Anterior cingulate cortex (tissue), 58 donors: ENCODE measurements around the gene CNIH2.
A peak's percentile ranks its signal among the peaks of the same experiment; 100 is the strongest.
"Not testable (repeated sequence)": the region's sequence is repeated elsewhere in the genome, so short reads cannot be mapped to it uniquely, and the experiment has no call there.

Source experiments
- DNase-seq, 58 donors: peaks; one replicate each; lab custom pipeline; 2025; lab: John Stamatoyannopoulos, UW

Gene CNIH2

GRCh38 chr11:66288671-66289547 is 10.9 kb downstream of the CNIH2 start, which contains the start of gene YIF1A:
YIF1A (minus strand) TSS chr11:66289143; CDS start chr11:66288985, 158 bp downstream.
- peak; percentile 94 to 100 (median 99) for DNase-seq

DNA sequence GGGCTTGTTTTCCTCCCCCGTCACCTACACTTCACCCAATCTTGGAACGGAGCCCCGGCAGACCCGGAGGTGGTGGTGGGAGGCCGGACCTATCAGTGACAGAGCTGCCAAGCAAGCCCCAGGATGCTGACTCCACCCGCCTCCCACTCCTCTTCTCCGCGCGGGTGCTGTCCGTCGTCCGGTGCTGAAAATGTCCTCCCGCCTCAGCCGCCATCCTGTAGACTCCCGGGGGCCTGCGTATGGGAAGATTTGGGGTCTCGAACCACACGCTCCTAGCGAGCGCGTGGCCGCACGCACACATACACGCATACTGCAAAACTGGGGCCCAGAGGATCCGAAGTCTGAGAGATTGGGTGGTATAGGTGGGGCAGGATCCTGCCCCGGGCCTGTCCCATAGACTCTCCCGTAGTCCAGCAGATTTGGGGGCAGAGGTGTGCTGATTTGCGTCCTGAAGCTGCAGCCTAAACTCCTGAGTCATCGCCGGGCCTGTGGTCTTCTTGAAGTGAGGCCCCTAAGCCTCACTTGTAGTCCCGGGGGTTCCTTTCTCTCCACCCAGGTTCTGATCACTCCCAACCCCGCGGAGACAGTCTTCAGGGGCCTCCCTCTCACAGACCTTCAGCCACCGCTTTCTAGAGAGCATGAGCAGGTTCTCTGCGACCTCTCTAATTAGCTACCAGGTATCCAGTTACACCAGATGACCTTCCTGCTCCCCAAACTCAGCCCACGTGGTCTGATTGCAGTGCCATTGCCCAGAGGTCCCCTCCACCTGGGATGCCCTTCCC is 11.8 kb downstream of the CNIH2 start:
- peak in 23 of 58 donors; percentile 60 to 95 (median 78) for DNase-seq

DNA sequence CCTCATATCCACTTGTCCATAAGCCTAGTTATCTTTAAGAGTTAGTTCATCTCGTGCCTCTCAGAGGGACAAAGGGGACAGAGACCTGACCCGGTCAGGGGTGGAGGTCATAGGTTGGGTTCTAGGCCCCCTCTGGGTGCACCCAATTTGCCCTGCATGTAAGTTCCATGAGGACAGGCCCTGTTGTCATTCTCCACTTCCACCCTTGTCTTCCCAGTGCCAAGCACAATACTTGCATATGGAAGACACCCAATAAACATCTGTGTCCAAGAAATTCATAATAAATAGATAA is 12.3 kb downstream of the CNIH2 start:
- no peak for DNase-seq

DNA sequence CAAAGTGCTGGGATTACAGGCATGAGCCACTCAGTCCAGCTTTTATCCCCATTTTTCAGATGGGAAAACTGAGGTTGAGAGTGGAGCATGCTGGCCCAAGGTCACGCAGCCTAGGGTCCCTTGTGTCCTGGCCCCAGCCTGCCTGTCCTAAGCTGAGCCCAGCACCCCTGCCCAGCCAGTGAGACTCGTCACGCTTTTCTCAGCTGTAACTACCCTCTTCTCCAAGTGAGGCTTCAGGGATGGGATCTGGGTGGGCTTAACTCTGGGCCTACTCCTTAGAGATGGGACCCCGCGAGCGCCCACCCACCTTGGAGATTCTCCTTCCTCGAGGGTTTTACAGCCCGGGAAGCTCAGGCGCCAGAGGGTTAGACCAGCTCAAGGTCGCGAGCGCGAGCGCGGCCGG is 13.3 kb downstream of the CNIH2 start:
- DNase-seq: peak in 2 of 58 donors; percentile 20 to 40

DNA sequence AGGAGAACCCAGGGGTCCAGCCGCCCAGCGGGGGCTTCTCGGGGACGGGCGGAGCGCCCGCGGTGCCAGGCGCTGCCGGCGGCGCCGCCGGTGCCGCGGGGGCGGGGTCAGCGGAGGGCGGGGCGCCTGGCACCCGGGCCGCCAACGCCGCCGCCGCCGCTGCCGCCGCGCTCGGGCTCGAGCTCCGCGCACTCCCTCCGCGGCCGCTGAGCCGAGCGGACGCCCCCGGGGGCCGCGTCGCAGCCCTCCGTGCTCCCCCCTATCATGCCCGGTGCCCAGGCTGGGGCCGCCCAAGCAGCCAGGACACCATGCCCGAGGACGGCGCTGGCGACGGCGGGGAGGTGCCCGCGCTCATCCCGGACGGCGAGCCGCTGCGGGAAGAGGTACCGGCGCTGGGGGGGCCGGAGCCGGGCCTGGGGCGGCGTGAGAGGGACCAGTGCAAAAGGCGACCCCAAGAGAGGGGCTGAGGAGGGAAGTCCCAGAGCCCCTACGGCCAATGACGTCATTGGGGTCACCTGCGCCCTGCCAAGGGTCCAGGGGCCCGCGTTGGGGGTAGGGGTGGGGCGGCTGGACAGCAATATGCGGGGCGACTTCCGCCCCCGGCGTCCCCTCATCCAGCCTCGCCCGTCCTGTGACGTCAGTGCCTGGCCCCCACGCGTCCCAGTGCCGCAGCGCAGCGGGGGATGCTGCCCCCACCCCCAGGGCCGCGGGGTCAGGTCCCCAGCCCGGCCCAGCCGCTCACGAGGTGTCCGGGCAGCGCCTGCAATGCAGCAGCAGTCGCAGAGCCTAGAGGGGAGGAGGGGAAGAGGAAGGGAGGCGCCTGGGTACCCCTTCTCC is 13.9 kb downstream of the CNIH2 start, which contains the start of gene TMEM151A:
Gene TMEM151A, plus strand, starts transcription at position 189 of the 837 bp plus-strand sequence. Its CDS starts 120 bp downstream, at position 309.
- DNase-seq: peak in 18 of 58 donors; percentile 25 to 67 (median 45)

DNA sequence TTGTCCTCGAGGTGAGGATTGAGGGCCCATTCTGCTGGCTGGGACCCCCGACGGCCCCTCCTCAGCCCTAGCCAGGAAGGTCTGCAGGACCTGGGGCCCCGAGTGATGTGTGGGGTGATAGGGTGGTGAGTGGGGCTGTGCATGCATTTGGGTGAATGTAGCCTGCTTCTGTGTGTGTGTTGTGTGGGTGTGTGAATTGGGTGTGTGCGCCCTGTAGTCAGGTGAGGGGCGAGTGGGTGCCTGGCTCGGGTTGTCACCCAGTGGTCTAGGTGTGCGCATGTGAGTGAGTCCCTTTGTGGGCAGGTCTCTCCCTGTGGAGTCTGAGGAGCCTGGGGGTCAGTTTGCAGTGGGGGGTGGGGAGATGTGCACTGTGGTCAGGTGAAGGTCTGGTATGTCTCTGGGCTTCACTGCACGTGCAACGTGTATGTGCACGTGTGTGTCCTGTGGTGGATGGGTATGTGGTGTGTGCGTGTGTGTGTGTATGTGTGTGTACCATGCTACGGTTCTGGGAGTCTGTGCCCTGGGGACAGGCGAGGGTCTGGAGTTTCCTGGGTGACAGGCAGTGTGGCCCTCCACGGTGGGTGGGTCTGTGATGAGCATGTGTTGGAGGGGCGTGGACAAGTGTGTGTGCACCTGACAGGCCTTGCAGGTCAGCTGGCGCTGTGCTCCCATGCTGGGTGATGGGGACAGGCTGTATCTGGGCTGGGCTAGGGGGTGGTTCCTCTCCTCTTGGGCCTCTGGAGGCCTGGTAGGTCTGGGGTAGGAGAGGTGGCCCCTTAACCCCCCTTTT is 14.8 kb downstream of the CNIH2 start:
- DNase-seq: peak in 2 of 58 donors; percentile 36 to 38

- DNase-seq: peak in 5 of 58 donors; percentile 10 to 49 (median 32)
These were observed 15.4 kb downstream of the CNIH2 start for GRCh38 chr11:66293352-66293751.

GRCh38 chr11:66293777-66294625 is 16.0 kb downstream of the CNIH2 start:
- no peak for DNase-seq

DNA sequence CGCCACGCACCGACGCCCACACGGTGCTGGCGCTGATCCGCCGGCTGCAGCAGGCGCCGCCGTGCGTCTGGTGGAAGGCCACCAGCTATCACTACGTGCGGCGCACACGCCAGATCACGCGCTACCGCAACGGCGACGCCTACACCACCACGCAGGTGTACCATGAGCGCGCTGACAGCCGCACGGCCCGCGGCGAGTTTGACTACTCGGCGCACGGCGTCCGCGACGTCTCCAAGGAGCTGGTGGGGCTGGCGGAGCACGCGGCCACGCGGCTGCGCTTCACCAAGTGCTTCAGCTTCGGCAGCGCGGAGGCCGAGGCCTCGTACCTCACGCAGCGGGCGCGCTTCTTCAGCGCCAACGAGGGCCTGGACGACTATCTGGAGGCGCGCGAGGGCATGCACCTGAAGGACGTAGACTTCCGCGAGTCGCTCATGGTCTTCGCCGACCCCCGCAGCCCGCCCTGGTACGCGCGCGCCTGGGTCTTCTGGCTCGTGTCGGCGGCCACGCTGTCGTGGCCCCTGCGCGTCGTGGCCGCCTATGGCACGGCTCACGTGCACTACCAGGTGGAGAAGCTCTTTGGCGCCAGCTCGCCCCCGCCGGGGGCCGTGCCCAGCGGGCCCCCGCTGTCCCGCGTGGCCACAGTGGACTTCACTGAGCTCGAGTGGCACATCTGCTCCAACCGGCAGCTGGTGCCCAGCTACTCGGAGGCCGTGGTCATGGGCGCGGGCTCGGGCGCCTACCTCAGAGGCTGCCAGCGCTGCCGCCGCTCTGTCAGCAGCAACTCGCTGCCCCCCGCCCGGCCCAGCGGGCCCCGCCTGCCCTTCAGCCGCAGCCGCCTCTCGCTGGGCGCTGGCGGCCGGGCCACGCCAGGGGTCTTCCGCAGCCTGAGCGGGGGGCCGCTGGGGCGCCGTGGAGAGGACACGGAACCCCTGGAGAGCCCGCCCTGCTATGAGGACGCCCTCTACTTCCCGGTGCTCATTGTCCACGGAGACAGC is 16.9 kb downstream of the CNIH2 start:
- DNase-seq: no peak

- no peak for DNase-seq
These were observed 19.6 kb downstream of the CNIH2 start for GRCh38 chr11:66297610-66298009.

DNA sequence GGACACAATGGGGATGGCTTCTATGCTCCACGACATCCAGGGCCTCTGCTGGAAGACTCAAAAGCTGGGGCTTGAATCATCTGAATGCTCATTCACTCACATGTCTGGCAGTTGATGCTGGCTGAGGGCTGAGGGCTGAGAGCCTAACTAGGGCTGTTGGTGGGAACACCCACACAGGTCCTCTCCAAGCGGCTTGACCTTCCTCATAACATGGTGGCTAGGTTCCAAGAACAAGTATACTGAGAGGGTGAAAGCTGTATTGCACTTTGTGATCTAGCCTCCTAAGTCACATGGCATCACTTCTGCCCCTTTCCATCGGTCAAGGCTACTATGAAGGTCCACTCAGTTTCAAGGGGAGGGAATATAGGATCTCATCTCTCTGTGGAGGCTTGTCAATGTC is 21.2 kb downstream of the CNIH2 start:
- no peak for DNase-seq

GRCh38 chr11:66302656-66303055 is 24.7 kb downstream of the CNIH2 start:
- no peak for DNase-seq

- DNase-seq: no peak
These were observed 31.5 kb downstream of the CNIH2 start for GRCh38 chr11:66309475-66309874.

GRCh38 chr11:66310324-66310723 is 32.3 kb downstream of the CNIH2 start:
- DNase-seq: no peak

- not testable (repeated sequence) for DNase-seq
These were observed 32.9 kb downstream of the CNIH2 start for GRCh38 chr11:66310803-66311440.

DNA sequence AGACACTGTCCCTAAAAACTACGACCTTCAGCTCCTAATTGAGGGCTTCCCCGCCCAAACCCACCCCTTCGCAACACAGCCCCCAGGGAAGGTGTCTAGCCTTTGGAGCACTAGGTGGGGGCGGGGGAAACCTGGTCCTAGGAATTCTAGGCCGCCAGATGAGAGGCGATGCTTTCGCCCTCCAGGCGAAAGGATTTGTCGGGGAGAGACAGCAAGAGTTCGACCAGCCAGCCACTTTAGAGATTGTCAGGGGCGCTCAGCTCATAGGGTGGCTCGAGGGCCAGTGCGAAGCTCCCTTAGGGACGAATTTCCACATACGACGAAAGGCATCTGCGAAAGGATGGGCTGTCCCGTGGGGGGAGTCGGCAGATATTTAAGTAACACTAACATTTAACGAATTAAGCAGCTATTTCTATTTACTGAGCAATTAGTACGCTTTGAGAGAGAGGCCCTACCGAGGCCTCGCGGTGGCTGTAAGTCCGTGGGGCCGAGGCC is 33.5 kb downstream of the CNIH2 start:
- DNase-seq: no peak
